Endothelial cell of umbilical vein (primary cell): ENCODE data around the gene PACSIN2. TPM values are rescaled to one million over a fixed set of nuclear protein-coding genes. Genes with fewer than 3 reads are reported as not detected.

ENCODE experiments used
- BruUV-seq: library from RNA; stranded (reverse); fragments of 400-500 nt; replicated peaks from 2 replicates; lab custom pipeline; 2021; lab: Mats Ljungman, UMichigan
- CTCF ChIA-PET: fragments of 300-600, 350-600 bp; sonication (Branson Sonifier 250); formaldehyde crosslinking; loops from one replicate; lab custom pipeline; 2021; ENCODE audit warnings: antibody characterized with exemption, inconsistent platforms; lab: Charles Lee
- POLR2A ChIA-PET: fragments of 300-600, 350-600 bp; sonication (Branson Sonifier 250); formaldehyde crosslinking; loops from one replicate; lab custom pipeline; 2021; ENCODE audit warnings: antibody characterized with exemption, inconsistent platforms; lab: Charles Lee
- DNase-seq: peaks from one replicate; pipeline ENCODE4 v3.0.0-alpha.2; 2011; ENCODE audit warnings: low read depth, low spot score
- FAIRE-seq: peaks from 2 replicates; lab custom pipeline; 2011; peaks lifted over from hg19 to GRCh38; lab: Jason Lieb, UNC
- H2AFZ ChIP-seq: 2 replicates; pipeline ENCODE4 v1.6.0; 2012; ENCODE audit warnings: low read depth, low read length, control low read depth, inconsistent platforms
- H3K27ac ChIP-seq: 2 replicates; pipeline ENCODE4 v1.5.1; 2011; ENCODE audit warnings: low read depth, mild to moderate bottlenecking, control low read depth, low read length, moderate library complexity; ENCODE audit not compliant: insufficient read depth
- H3K27me3 ChIP-seq, 2 experiments: 2 replicates each; pipeline versions ENCODE4 v1.6.0 to v1.6.1; 2011; ENCODE audit warnings: low read length in 2 of 2, mixed read lengths in 1 of 2; ENCODE audit not compliant: control insufficient read depth in 2 of 2, insufficient read depth in 2 of 2
- H3K36me3 ChIP-seq, 2 experiments: 2 replicates in 1 of 2; 3 replicates in 1 of 2; pipeline ENCODE4 v1.5.1; 2011; ENCODE audit warnings: low read length in 2 of 2, mild to moderate bottlenecking in 1 of 2, moderate library complexity in 1 of 2; ENCODE audit not compliant: control insufficient read depth in 2 of 2, insufficient read depth in 2 of 2; ENCODE audit errors: extremely low read depth in 1 of 2
- H3K4me1 ChIP-seq: 3 replicates; pipeline ENCODE4 v1.5.1; 2011; ENCODE audit warnings: mild to moderate bottlenecking, low read length; ENCODE audit not compliant: control insufficient read depth, insufficient read depth; ENCODE audit errors: extremely low read depth
- H3K4me2 ChIP-seq: 2 replicates; pipeline ENCODE4 v1.6.1; 2011; ENCODE audit warnings: low read length, control low read depth, mixed read lengths; ENCODE audit not compliant: insufficient read depth
- H3K4me3 ChIP-seq, 3 experiments: fragments of 200-600 bp in 1 of 3; sonication (generic), shearing (Covaris generic) in 1 of 3; replicated peaks in 1 of 3; 2 replicates each; pipeline ENCODE4 v1.5.1; 2011 to 2016; ENCODE audit warnings: control low read depth in 3 of 3, low read length in 3 of 3, mild to moderate bottlenecking in 2 of 3, inconsistent platforms in 1 of 3, low read depth in 1 of 3, moderate library complexity in 1 of 3; ENCODE audit not compliant: insufficient read depth in 1 of 3
- H3K79me2 ChIP-seq: 2 replicates; pipeline ENCODE4 v1.6.0; 2012; ENCODE audit warnings: low read length, inconsistent platforms; ENCODE audit not compliant: control insufficient read depth, insufficient read depth
- H3K9ac ChIP-seq: replicated peaks from 2 replicates; pipeline ENCODE3; 2011; ENCODE audit warnings: low read length, control low read depth; ENCODE audit not compliant: insufficient read depth; ENCODE audit errors: extremely low read depth
- H3K9me1 ChIP-seq: replicated peaks from 3 replicates; pipeline ENCODE4 v1.6.0; 2011; ENCODE audit warnings: mild to moderate bottlenecking, low read length; ENCODE audit not compliant: control insufficient read depth, insufficient read depth; ENCODE audit errors: extremely low read depth
- H3K9me3 ChIP-seq: replicated peaks from 2 replicates; pipeline ENCODE4 v1.5.1; 2012; ENCODE audit warnings: low read length, inconsistent platforms; ENCODE audit not compliant: control insufficient read depth, insufficient read depth
- H4K20me1 ChIP-seq: replicated peaks from 2 replicates; pipeline ENCODE3; 2011; ENCODE audit warnings: mild to moderate bottlenecking, low read length; ENCODE audit not compliant: control insufficient read depth, insufficient read depth; ENCODE audit errors: extremely low read depth
- EZH2 ChIP-seq: IDR thresholded peaks from 2 replicates; pipeline ENCODE4 v1.6.1; 2012; ENCODE audit warnings: borderline replicate concordance, low read depth, mild to moderate bottlenecking, moderate library complexity, low read length, inconsistent platforms; ENCODE audit not compliant: severe bottlenecking
- FOS ChIP-seq: IDR thresholded peaks from 2 replicates; pipeline ENCODE4 v1.6.1; 2011; ENCODE audit warnings: mild to moderate bottlenecking, low read length, moderate library complexity, borderline replicate concordance; ENCODE audit not compliant: insufficient read depth
- GATA2 ChIP-seq: IDR thresholded peaks from 2 replicates; pipeline ENCODE4 v1.7.0; 2011; ENCODE audit warnings: low read depth, mild to moderate bottlenecking, moderate library complexity, mixed read lengths, low read length; ENCODE audit not compliant: insufficient read length, insufficient read depth
- JUN ChIP-seq: IDR thresholded peaks from 2 replicates; pipeline ENCODE4 v1.6.1; 2011; ENCODE audit warnings: borderline replicate concordance, low read depth; ENCODE audit not compliant: insufficient read length, insufficient read depth
- MYC ChIP-seq: IDR thresholded peaks from one replicate; pipeline ENCODE4 v1.6.1; 2011; ENCODE audit warnings: mild to moderate bottlenecking, low read depth, low read length
- POLR2A ChIP-seq: IDR thresholded peaks from 2 replicates; pipeline ENCODE4 v1.6.1; 2012; ENCODE audit warnings: low read depth, mild to moderate bottlenecking, control low read depth, low read length
- POLR2AphosphoS5 ChIP-seq: IDR thresholded peaks from 2 replicates; pipeline ENCODE4 v1.6.1; 2012; ENCODE audit warnings: low read depth, mild to moderate bottlenecking, control low read depth, low read length, moderate library complexity; ENCODE audit not compliant: insufficient read depth
- dilution Hi-C: fragments of 300-500 bp; cut with MboI; formaldehyde crosslinking; loops from one replicate; pipeline ENCODE4 v1.15.0; 2019; ENCODE audit warnings: low sequenced_read_pairs; ENCODE audit not compliant: extremely low pct_ligation_motif_present
- intact Hi-C: fragments of 100-400 bp; cut with micrococcal nuclease; formaldehyde crosslinking; loops from one replicate; pipeline ENCODE4 v1.10.0; 2022
- polyA plus RNA-seq, 4 experiments: library from polyadenylated mRNA; depleted of rRNA in 3 of 4; stranded (reverse) in 3 of 4; unstranded in 1 of 4; fragments of >200 nt; gene quantifications; 2 replicates each; pipeline versions ENCODE4 v1.2.1 to v1.2.3, GENCODE V29; 2011 to 2012; ENCODE audit warnings: missing spikeins in 1 of 4
- total RNA-seq: library from RNA; stranded (reverse); gene quantifications from 2 replicates; pipeline ENCODE4 v1.2.3, GENCODE V29; 2021
- TF ChIP-seq, protein P1 (sequence below), 2 donors: IDR thresholded peaks; 1 replicate in 1 of 2; 2 replicates in 1 of 2; pipeline ENCODE4 v1.5.1; 2011; ENCODE audit warnings: low read length in 2 of 2, mild to moderate bottlenecking in 2 of 2, moderate library complexity in 2 of 2, control low read depth in 1 of 2, inconsistent platforms in 1 of 2, low read depth in 1 of 2; ENCODE audit not compliant: insufficient read depth in 1 of 2; ENCODE audit errors: extremely low read depth in 1 of 2
- TF ChIP-seq, protein P2 (sequence below): IDR thresholded peaks from 2 replicates; pipeline ENCODE4 v1.6.1; 2011; ENCODE audit not compliant: insufficient read depth, insufficient read length

The PACSIN2 gene
- total and polyA plus RNA-seq, 2 donors (not counting 3 experiments of a cell fraction or from before 2014, with no cell fraction given), result 46.2 to 64.5 TPM

DNA sequence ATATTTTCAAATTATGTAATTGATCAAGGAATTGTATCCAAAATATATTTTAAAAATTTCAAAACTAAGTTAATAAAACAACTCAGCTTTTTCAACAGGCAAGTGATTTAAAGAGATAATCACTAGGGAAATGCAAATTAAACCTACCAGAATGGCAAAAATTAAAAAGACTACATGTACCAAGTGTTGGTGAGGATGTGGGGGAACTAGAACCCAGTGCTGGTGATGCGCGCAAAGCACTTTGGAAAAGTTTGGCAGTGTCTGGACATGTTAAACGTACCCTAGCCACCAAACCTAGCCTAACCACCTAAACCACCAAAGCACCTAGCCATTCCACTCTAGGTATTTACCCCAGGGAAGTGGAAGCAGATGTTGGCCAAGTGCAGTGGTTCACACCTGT lies 22.9 kb downstream of the PACSIN2 start:
- DNase-seq (no peak), FAIRE-seq (no peak)
- no peak for TF ChIP-seq GATA2
- TF ChIP-seq MYC, result no peak
- TF ChIP-seq, protein P1, sequence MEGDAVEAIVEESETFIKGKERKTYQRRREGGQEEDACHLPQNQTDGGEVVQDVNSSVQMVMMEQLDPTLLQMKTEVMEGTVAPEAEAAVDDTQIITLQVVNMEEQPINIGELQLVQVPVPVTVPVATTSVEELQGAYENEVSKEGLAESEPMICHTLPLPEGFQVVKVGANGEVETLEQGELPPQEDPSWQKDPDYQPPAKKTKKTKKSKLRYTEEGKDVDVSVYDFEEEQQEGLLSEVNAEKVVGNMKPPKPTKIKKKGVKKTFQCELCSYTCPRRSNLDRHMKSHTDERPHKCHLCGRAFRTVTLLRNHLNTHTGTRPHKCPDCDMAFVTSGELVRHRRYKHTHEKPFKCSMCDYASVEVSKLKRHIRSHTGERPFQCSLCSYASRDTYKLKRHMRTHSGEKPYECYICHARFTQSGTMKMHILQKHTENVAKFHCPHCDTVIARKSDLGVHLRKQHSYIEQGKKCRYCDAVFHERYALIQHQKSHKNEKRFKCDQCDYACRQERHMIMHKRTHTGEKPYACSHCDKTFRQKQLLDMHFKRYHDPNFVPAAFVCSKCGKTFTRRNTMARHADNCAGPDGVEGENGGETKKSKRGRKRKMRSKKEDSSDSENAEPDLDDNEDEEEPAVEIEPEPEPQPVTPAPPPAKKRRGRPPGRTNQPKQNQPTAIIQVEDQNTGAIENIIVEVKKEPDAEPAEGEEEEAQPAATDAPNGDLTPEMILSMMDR (IDR thresholded peaks at IDR 0.05; ENCODE audit: extremely low read depth in 1 of 2, insufficient read depth in 1 of 2, low read depth in 1 of 2, low read length in 2 of 2), result no peak
- no peak for TF ChIP-seq POLR2A
- TF ChIP-seq, protein P2, sequence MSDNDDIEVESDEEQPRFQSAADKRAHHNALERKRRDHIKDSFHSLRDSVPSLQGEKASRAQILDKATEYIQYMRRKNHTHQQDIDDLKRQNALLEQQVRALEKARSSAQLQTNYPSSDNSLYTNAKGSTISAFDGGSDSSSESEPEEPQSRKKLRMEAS, result no peak
- TF ChIP-seq EZH2, result no peak
- TF ChIP-seq JUN, result no peak
- no peak for TF ChIP-seq POLR2AphosphoS5
- no peak for TF ChIP-seq FOS
- peaks cover 21% of the 10 kb centered on the region for H3K4me1 ChIP-seq
- H3K27ac ChIP-seq, result no peak overlapping the region
- dilution Hi-C loops (no loop called here), intact Hi-C loops (no loop called here)
- H2AFZ ChIP-seq, result no peak overlapping the region
- no TSS peak for BruUV-seq
- no peaks in the 10 kb centered on the region for H4K20me1 ChIP-seq
- H3K36me3 ChIP-seq, result no peaks in the 10 kb centered on the region
- no peak overlapping the region for H3K9ac ChIP-seq
- H3K27me3 ChIP-seq, result no peaks in the 10 kb centered on the region
- CTCF ChIA-PET, result interaction anchor here (0.5 to 4.2 kb wide), 7 partner anchors 9 to 428 kb away, joined by 3 to 33 read pairs (median 3); no protein-coding TSS in a partner anchor
- no peaks in the 10 kb centered on the region for H3K9me3 ChIP-seq
- H3K4me3 ChIP-seq, result no peak overlapping the region
- no peaks in the 10 kb centered on the region for H3K9me1 ChIP-seq
- no peak overlapping the region for H3K4me2 ChIP-seq
- POLR2A ChIA-PET, result interaction anchor here (1.3 kb wide), 1 partner anchor 23 kb away, joined by 3 read pairs; the partner anchor contains the start of gene PACSIN2
- peaks cover 60% of the 10 kb centered on the region for H3K79me2 ChIP-seq
